Stimulated activated memory B cell treated with anti-CD40 and anti-IgM and Interleukin-4, amounts not matched to agents 10 μg/mL and 1 μg/mL and 100 μg/mL, for 72 hours (primary cell): Measurements from ENCODE around the gene BCL7B.
"Not testable (repeated sequence)": the region's sequence is repeated elsewhere in the genome, so short reads cannot be mapped to it uniquely, and the experiment has no call there.

Experiments
- ATAC-seq: fragments of 150-1000 bp; cut with Tn5 transposase; 2 replicates; pipeline ENCODE4 v1.10.0; 2021
- H3K27ac Mint-ChIP-seq: one replicate; pipeline ENCODE4 v1.8.0; 2022; ENCODE audit warnings: mild to moderate bottlenecking, mixed read lengths
- H3K27me3 Mint-ChIP-seq: one replicate; pipeline ENCODE4 v1.8.0; 2022; ENCODE audit warnings: mixed read lengths
- H3K36me3 Mint-ChIP-seq: one replicate; pipeline ENCODE4 v1.8.0; 2022; ENCODE audit warnings: mixed read lengths
- H3K4me1 Mint-ChIP-seq: one replicate; pipeline ENCODE4 v1.8.0; 2022; ENCODE audit warnings: mixed read lengths
- H3K4me3 Mint-ChIP-seq: one replicate; pipeline ENCODE4 v1.8.0; 2022; ENCODE audit warnings: mild to moderate bottlenecking, moderate library complexity, mixed read lengths
- H3K9me3 Mint-ChIP-seq: one replicate; pipeline ENCODE4 v1.8.0; 2022; ENCODE audit warnings: mixed read lengths

Gene BCL7B

DNA sequence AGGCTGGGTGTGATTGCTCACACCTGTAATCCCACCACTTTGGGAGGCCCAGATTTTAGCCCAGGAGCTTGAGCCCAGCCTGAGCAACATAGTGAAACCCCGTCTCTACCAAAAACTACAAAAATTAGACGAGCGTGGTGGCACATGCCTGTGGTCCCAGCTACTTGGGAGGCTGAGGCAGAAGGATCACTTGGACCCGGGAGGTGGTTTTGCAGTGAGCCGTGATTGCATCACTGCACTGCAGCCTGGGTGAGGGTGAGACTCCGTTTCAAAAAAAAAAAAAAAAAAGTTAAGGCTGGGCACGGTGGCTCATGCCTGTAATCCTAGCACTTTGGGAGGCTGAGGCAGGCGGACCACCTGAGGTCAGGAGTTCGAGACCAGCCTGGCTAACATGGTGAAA, 23.5 kb upstream of the BCL7B start:
- not testable (repeated sequence) for H3K9me3 Mint-ChIP-seq

DNA sequence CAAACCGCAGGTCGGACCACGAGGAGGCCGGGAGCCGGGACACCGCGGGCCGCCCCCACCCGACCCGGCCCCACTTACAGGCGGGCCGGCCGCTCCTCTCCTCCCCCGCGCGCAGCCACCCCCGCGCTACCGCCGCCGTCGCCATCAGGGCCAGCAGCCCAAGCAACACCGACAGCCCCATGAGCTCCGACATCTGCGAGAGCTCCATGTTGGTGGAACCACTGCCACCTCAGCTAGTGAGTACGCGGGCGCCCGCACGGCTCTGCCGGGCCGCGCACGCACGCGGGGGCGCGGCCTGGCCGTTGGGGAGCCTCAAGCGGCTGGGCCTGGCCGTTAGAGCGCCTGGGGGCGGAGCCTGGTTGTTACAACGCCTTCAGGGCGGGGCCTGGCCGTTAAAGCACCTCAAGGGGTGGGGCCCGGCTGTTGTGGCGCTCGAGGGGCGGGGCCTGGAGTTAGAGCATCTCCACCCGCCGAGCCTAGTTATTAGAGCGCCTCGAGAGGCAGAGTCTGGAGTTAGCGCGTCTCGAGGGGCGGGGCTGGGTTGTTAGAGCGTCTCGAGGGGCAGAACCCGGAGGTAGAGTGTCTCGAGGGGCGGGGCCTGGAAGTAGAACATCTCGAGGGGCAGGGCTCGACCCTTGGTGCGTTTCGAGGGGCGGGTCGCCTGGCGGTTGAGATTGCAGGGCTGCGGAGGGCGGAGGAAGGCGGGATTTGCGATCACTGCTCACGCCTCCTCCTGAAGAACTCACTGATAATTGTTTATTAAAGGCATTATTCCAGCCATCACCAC, 21.0 kb upstream of the BCL7B start, which contains the start of gene TBL2:
Gene TBL2 (minus strand): TSS at position 238 of the 787 bp plus-strand sequence. CDS start 30 bp downstream, at position 208.
- peak; percentile 96 for ATAC-seq
- Mint-ChIP-seq H3K9me3 (no peaks in the 10 kb centered on the region), H3K36me3 (peaks cover 17% of the 10 kb centered on the region), H3K27ac (peak within 1 kb of the TSS; percentile 94), H3K4me3 (peak within 1 kb of the TSS; percentile 93), H3K4me1 (peaks cover 22% of the 10 kb centered on the region), H3K27me3 (no peaks in the 10 kb centered on the region)

More for the DNA sequence above, 23.5 kb upstream of the BCL7B start:
- H3K27ac Mint-ChIP-seq, H3K4me3 Mint-ChIP-seq, ATAC-seq, H3K36me3 Mint-ChIP-seq, H3K27me3 Mint-ChIP-seq: not testable (repeated sequence)
- H3K4me1 Mint-ChIP-seq = peaks cover 22% of the 10 kb centered on the region

DNA sequence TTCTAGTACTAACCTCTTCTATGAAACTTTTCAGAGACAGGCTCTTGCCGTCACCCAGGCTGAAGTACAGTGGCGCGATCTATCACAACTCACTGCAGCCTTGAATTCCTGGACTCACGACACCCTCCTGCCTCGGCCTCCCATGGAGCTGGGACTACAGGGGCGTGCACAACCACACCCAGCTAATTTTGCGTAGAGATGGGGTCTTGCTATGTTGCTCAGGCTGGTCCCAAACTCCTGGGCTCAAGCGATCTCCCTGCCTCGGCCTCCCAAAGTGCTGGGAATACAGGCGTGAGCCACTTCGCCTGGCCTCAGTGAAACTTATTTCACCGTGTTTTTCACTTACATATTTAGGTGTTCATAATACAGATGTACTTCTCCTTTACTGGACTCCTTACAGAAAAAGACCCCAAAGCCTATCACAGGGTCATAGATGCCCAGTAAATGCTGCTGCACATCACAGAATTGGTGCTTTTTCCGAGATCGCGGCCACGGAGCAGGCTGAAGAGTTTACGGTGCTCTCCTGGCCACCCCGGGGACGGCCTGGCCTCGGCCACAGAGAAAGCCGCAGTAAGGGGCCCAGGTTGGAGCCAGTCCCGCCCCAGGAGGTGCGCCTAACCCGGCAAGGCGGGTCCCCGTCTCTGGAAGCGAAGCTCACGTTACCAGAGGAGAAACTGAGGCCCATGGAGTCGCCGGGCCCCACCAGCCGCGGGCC, 20.3 kb upstream of the BCL7B start:
- ATAC-seq = peak; percentile 24
- Mint-ChIP-seq H3K9me3 (no peaks in the 10 kb centered on the region), H3K27ac (peak overlapping the region; percentile 94), H3K4me1 (peaks cover 22% of the 10 kb centered on the region), H3K36me3 (peaks cover 25% of the 10 kb centered on the region), H3K27me3 (no peaks in the 10 kb centered on the region), H3K4me3 (peak overlapping the region; percentile 93)

DNA sequence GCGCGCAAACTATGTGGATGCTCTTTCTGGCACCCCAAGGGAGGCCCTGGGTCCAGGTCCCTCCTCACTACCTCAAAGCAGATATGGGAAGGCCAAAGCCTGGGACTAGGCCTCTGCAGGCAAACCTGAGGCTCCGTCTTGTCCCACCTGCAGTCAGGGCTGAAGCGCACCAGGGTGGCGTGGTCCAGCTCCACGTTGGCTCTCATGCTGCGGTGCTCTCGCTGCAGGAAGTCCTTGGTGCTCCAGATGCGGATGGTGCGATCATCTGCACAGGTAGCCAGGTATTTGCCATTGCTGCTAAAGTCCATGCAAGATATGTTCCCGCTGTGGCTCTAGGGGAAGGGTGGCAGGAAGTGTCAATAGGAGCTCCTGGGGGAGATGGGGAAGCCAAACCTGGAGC, 16.3 kb upstream of the BCL7B start:
- H3K4me3 Mint-ChIP-seq = no peak overlapping the region
- peaks cover 16% of the 10 kb centered on the region for H3K4me1 Mint-ChIP-seq
- peaks cover 55% of the 10 kb centered on the region for H3K36me3 Mint-ChIP-seq
- H3K27ac Mint-ChIP-seq = no peak overlapping the region
- H3K27me3 Mint-ChIP-seq = no peaks in the 10 kb centered on the region
- no peaks in the 10 kb centered on the region for H3K9me3 Mint-ChIP-seq
- ATAC-seq = no peak

DNA sequence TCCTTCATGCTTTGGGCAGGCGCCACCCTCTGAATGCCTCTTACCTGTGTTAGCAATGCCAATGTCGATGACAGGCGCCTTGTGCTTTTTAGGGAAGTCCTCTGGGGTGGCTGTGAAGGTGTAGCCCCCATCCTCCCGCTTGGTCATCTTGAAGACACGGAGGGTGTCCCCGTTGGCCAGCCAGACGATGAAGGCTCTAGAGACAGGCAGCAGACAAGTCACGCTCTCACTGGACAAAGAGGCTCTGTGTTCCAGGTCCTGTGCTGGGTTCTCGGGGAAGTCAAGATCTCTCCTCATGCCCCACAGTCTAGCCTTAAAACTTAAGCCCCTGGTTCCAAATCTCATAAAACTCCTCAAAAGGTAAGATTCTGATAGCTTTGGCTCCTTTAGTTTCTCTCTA, 15.8 kb upstream of the BCL7B start:
- Mint-ChIP-seq H3K4me1 (peaks cover 14% of the 10 kb centered on the region), H3K27ac (no peak overlapping the region), H3K36me3 (peaks cover 56% of the 10 kb centered on the region), H3K4me3 (no peak overlapping the region), H3K9me3 (no peaks in the 10 kb centered on the region), H3K27me3 (no peaks in the 10 kb centered on the region)
- no peak for ATAC-seq

DNA sequence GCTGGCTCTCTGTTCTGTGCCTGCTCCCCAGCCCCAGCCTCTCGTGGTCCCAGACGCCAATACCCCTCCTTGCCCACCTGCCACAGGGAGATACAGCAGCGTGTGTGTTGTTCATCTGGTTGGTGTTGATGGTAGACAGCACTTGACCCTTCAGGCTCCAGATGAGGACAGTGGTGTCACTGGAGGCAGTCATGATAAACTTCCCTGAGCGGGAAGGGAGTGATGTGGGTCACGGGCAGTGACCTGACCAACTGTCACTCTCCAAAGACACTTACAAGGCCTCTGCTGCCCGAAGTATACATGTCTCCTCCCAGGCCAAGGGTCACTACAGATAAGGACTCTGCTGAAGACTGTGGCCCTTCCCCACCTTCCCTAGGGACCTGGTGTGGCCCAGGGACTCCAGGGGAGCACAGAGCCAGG, 15.3 kb upstream of the BCL7B start:
- H3K36me3 Mint-ChIP-seq = peaks cover 56% of the 10 kb centered on the region
- H3K27ac Mint-ChIP-seq = no peak overlapping the region
- H3K4me3 Mint-ChIP-seq = no peak overlapping the region
- no peaks in the 10 kb centered on the region for H3K27me3 Mint-ChIP-seq
- H3K4me1 Mint-ChIP-seq = peaks cover 11% of the 10 kb centered on the region
- H3K9me3 Mint-ChIP-seq = no peaks in the 10 kb centered on the region
- ATAC-seq = no peak

DNA sequence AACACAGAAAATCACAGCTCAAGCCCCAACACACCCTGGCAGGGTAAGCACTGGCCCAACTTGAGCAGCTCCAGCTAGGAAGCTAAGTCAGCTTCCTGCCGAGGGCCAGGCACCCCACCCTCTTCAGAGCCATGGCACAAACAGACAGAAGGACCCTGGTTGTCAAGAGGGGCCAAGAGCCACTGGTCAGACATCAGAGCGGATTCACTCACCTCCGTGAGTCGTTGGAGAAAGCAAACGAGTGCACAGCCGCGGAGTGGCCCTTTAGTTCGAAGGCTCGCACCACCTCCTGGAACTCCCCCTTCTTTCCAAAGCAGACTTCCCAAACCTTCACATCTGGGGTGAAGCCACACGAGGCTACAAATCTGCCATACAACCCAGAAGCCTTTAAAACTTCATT, 13.5 kb upstream of the BCL7B start:
- Mint-ChIP-seq H3K36me3 (peaks cover 56% of the 10 kb centered on the region), H3K4me1 (peaks cover 9% of the 10 kb centered on the region), H3K4me3 (no peak overlapping the region), H3K27me3 (no peaks in the 10 kb centered on the region), H3K9me3 (no peaks in the 10 kb centered on the region), H3K27ac (no peak overlapping the region)
- no peak for ATAC-seq

DNA sequence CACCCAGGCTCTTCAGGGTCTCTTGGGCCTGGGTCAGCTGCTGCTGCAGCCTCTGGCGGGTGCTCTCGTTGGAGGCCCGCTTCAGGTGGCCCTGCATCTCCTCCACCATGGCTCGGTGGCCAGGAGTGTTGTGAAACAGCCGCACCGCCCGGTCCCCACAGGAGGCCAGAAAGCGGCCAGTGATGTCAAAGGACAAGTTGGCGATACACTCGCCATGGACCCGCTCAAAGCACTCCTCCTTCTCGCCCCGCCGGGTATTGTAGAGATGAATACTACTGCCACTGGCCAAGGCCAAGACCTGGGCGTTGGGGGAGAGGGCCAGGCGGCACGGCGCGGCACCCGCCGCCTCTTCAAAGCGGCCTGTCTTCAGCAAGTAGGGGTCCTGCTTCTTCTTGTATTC, 13.0 kb upstream of the BCL7B start:
- H3K4me1 Mint-ChIP-seq = peaks cover 13% of the 10 kb centered on the region
- no peaks in the 10 kb centered on the region for H3K9me3 Mint-ChIP-seq
- H3K27ac Mint-ChIP-seq = no peak overlapping the region
- H3K4me3 Mint-ChIP-seq = no peak overlapping the region
- peaks cover 56% of the 10 kb centered on the region for H3K36me3 Mint-ChIP-seq
- ATAC-seq = no peak
- no peaks in the 10 kb centered on the region for H3K27me3 Mint-ChIP-seq

DNA sequence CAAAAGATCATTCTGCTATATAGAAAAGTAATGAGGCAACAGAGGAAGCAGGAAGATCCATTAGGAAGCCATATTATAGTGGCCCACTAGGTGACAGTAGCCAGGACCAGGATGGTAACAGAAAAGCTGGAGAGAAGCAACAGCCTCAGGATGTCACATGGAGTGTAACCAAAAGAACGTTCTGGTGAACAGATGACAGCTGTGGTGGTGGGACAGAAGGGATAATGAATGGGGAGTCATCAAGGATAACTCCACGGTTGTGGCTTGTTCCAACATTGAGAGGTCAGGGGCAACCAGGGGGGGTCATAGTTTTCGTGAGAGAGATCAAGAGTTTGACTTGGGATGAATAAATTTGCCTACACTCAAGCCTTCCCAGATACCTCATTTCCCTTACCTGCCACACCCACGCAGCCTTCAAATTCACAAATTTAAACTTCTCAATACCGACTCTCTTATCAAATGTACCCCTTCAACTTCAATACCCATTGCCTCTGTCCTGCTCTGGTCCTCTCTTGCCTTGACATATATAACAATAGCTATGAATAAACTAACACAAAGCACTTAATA, 11.6 kb upstream of the BCL7B start:
- Mint-ChIP-seq H3K27ac (no peak overlapping the region), H3K36me3 (peaks cover 45% of the 10 kb centered on the region), H3K27me3 (no peaks in the 10 kb centered on the region), H3K9me3 (no peaks in the 10 kb centered on the region), H3K4me3 (no peak overlapping the region), H3K4me1 (peaks cover 14% of the 10 kb centered on the region)
- ATAC-seq = no peak

DNA sequence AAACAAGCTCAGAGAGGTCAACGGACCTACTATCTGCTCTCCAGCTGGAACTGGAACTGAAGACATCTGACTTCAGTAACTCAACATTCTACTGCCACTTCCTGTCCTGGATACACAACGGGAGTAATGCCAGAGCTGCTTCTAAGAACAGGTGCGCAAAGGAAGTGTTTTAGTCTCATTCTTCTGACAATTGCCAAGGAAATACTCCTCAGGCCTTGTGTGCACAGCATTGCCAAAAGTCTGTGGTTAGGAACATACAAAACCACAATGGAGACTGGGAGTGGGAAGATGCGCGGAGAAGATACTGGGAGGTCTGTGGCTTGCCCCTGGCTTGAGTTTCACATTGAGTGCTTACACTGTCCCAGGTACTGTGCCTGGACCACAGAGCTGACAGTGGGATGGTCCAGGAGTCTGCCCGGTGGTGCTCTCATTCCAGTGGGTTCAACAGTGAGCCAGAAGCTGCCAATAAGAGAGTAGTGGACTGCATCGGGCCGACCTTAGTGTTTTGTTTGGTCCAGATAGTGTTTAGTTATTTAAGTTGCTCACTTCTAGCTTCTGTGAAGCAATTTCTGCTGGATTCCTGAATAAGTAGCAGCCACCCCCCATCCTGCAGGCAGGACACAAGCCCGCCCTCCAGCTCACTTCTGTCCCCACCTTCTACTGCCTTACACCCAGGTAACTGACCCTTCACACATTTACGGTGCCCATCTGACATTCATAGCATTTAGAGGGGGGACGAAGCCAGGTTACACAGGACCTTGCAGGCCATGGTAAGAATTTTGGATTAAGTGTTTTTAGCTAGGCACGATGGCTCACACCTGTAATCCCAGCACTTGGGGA, 10.6 kb upstream of the BCL7B start:
- no peak for ATAC-seq
- no peaks in the 10 kb centered on the region for H3K27me3 Mint-ChIP-seq
- peaks cover 34% of the 10 kb centered on the region for H3K36me3 Mint-ChIP-seq
- H3K9me3 Mint-ChIP-seq = no peaks in the 10 kb centered on the region
- peaks cover 14% of the 10 kb centered on the region for H3K4me1 Mint-ChIP-seq
- H3K27ac Mint-ChIP-seq = no peak overlapping the region
- H3K4me3 Mint-ChIP-seq = no peak overlapping the region

DNA sequence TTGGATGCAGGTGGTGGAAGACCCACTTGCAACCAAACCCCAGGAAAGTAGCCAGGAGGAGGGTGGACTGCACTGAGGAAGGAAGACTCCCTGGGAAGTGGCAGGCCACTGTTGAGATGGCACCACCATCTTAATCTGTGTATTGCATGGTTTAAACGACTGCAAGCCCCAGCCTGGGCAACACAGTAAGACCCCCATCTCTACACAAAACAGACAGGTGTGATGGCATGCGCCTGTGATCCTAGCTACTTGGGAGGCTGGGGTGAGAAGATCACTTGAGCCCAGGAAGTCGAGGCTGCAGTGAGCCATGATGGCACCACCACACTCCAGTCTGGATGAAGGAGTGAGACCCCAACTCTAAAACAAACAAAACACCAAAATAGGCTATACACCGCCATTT, 9.7 kb upstream of the BCL7B start:
- H3K9me3 Mint-ChIP-seq = no peaks in the 10 kb centered on the region
- peaks cover 25% of the 10 kb centered on the region for H3K36me3 Mint-ChIP-seq
- no peaks in the 10 kb centered on the region for H3K27me3 Mint-ChIP-seq
- H3K4me3 Mint-ChIP-seq = no peak overlapping the region
- no peak overlapping the region for H3K27ac Mint-ChIP-seq
- H3K4me1 Mint-ChIP-seq = peaks cover 14% of the 10 kb centered on the region
- ATAC-seq = no peak

DNA sequence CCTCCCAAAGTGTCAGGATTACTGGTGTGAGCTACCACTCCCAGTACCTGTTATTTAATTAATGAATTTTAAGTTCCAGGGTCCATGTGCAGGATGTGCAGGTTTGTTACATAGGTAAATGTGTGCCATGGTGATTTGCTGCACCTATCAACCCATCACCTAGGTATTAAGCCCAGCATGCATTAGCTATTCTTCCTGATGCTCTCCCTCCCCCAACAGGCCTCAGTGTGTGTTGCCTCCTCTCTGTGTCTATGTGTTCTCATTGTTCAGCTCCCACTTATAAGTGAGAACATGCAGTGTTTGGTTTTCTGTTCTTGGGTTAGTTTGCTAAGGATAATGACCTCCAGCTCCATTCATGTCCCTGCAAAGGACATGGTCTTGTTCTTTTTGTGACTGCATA, 8.9 kb upstream of the BCL7B start:
- Mint-ChIP-seq H3K4me3 (peak overlapping the region; percentile 11), H3K36me3 (peaks cover 22% of the 10 kb centered on the region), H3K4me1 (peaks cover 14% of the 10 kb centered on the region), H3K27ac (peak overlapping the region; percentile 51)
- H3K27me3 Mint-ChIP-seq, ATAC-seq, H3K9me3 Mint-ChIP-seq: not testable (repeated sequence)

DNA sequence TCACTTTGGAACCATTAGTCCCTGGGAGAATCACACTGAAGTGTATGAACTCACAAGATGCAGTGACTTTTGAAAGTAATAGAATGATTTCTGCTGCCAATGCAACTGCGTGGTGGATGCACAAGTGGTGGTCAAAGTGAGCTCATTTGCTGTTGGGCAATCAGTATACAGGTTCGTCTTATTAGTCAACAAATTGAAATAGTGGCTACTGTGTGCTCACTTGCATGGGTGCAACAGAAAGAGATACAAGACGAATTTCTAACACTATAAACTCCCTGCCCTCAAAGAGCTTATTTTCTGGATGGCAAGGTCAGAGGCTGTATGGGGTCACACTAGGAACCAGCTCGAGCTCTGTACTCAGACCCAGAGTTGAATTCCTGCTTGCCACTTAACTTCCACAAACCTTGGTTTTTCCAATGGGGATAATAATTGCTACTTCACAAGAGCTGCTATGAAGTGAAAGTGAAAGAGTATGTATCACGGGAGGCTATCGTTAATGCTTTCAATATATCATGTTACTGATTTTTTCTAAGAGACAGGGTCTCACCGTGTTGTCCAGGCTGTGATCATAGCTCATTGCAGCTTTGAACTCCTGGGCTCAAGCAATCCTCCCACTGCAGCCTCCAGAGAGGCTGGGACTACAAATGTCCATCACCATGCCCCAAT, 8.3 kb upstream of the BCL7B start:
- Mint-ChIP-seq H3K27me3 (no peaks in the 10 kb centered on the region), H3K4me1 (peaks cover 15% of the 10 kb centered on the region), H3K36me3 (peaks cover 19% of the 10 kb centered on the region), H3K9me3 (no peaks in the 10 kb centered on the region), H3K4me3 (peak overlapping the region; percentile 11), H3K27ac (peak overlapping the region; percentile 51)
- no peak for ATAC-seq

DNA sequence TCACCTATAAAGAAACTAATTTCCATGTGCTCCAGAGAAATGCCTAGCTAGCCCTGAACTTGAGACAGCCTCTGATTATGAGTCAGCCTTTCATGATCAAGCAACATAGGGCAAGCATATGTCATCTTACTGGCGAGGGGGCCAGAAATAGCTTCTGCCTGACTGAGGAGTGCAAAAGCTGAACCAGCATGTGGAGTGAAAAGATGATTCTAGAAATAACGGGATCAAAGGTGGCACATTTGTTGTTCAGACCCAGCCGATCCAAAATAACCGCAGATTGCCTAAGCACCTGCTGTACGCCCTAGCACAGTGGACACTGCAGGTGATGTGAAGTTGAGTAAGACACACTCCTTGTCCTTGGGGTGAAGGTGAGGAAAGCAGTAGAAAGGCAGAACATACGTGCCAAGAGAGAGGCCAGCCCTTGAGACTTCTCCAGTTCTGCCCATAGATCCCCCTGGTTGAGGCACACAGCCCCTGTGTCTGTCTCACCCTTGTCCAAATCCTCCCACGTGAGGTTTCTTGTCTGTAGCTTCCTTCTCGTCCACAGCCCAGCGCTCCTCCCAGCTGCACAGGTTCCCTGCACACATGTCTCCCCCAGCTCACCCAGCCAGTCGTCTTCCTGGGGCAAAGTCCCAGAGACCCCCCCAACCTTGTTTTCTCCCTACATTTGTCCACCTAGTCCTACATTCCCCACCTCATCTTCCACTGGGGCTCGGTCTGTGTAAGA, 2.8 kb upstream of the BCL7B start:
- no peak for ATAC-seq
- Mint-ChIP-seq H3K36me3 (no peaks in the 10 kb centered on the region), H3K9me3 (no peaks in the 10 kb centered on the region), H3K4me1 (peaks cover 32% of the 10 kb centered on the region), H3K4me3 (no peak overlapping the region), H3K27ac (peak overlapping the region; percentile 62), H3K27me3 (no peaks in the 10 kb centered on the region)
